ENCODE results near the gene THSD4.

DNA sequence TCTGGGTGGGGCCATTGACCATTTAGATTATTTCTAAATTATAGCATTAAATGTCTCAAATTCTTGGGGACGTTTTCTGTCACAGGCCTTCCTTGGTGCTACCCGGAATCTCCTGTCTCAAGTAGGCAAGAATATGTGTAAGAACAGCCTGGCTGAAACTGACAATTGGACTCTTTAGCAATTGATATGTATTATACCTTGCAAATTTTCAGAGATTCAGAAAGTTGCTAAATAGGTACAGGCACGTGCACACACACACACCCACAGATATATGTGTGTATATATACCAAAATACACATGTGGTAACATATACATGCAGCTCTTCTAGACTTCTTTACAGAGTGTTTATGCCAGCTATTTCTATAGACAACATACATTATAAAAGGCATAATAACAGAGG lies 481.9 kb downstream of the THSD4 start:
- TF ChIP-seq EZH2 (IDR thresholded peaks at IDR 0.05; ENCODE audit: low read length, unreplicated experiment) (no peak), EZH2phosphoT487 (IDR thresholded peaks at IDR 0.05; ENCODE audit: borderline replicate concordance, low read length) (no peak)
- TF ChIP-seq, protein P1, sequence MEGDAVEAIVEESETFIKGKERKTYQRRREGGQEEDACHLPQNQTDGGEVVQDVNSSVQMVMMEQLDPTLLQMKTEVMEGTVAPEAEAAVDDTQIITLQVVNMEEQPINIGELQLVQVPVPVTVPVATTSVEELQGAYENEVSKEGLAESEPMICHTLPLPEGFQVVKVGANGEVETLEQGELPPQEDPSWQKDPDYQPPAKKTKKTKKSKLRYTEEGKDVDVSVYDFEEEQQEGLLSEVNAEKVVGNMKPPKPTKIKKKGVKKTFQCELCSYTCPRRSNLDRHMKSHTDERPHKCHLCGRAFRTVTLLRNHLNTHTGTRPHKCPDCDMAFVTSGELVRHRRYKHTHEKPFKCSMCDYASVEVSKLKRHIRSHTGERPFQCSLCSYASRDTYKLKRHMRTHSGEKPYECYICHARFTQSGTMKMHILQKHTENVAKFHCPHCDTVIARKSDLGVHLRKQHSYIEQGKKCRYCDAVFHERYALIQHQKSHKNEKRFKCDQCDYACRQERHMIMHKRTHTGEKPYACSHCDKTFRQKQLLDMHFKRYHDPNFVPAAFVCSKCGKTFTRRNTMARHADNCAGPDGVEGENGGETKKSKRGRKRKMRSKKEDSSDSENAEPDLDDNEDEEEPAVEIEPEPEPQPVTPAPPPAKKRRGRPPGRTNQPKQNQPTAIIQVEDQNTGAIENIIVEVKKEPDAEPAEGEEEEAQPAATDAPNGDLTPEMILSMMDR (conservative IDR thresholded peaks at IDR 0.05; ENCODE audit: low read depth, low read length) = no peak
